Activated CD4-positive, alpha-beta T cell treated with anti-CD3 and anti-CD28 coated beads, Interleukin-2, amount 50 U/mL, for 24 hours (primary cell): Measurements from ENCODE around the gene PEX11A.

Experiments
- DNase-seq, 2 donors: peaks; one replicate each; pipeline ENCODE4 v3.0.0-alpha.2; 2020; ENCODE audit warnings: low read depth in 1 of 2, low spot score in 1 of 2

The PEX11A gene

GRCh38 chr15:89656116-89656815, 34.3 kb downstream of the PEX11A start:
- no peak for DNase-seq

- no peak for DNase-seq
These were observed 35.4 kb downstream of the PEX11A start, which contains the start of gene KIF7 for GRCh38 chr15:89654847-89655805. KIF7 (minus strand) TSS chr15:89655467; CDS start chr15:89652930, 2,537 bp downstream.

GRCh38 chr15:89654301-89654761, 36.2 kb downstream of the PEX11A start:
- DNase-seq: no peak

- DNase-seq: no peak
These were observed 37.0 kb downstream of the PEX11A start for GRCh38 chr15:89653578-89653977.

GRCh38 chr15:89652666-89653065, 37.9 kb downstream of the PEX11A start:
- DNase-seq: no peak

GRCh38 chr15:89652131-89652530, 38.4 kb downstream of the PEX11A start:
- DNase-seq: no peak

- DNase-seq: no peak
These were observed 40.8 kb downstream of the PEX11A start for GRCh38 chr15:89649716-89650115.

GRCh38 chr15:89649013-89649625, 41.4 kb downstream of the PEX11A start:
- DNase-seq: no peak

- no peak for DNase-seq
These were observed 42.2 kb downstream of the PEX11A start for GRCh38 chr15:89648106-89649012.

- peak; percentile 41 to 47 for DNase-seq
These were observed 43.2 kb downstream of the PEX11A start for GRCh38 chr15:89647191-89647851.

- no peak for DNase-seq
These were observed 44.0 kb downstream of the PEX11A start for GRCh38 chr15:89646416-89647141.

- DNase-seq: no peak
These were observed 44.9 kb downstream of the PEX11A start for GRCh38 chr15:89645680-89646079.

GRCh38 chr15:89642106-89642505, 48.4 kb downstream of the PEX11A start:
- no peak for DNase-seq

GRCh38 chr15:89641053-89641452, 49.5 kb downstream of the PEX11A start:
- DNase-seq: no peak

GRCh38 chr15:89640245-89640644, 50.3 kb downstream of the PEX11A start:
- DNase-seq: no peak

- DNase-seq: no peak
These were observed 57.0 kb downstream of the PEX11A start for GRCh38 chr15:89633585-89633984.

- DNase-seq: no peak
These were observed 57.8 kb downstream of the PEX11A start for GRCh38 chr15:89632563-89633430.

- DNase-seq: no peak
These were observed 58.7 kb downstream of the PEX11A start for GRCh38 chr15:89631902-89632264.
